SK-N-SH treated with all-trans-retinoic acid at 6 μM for 48 hours (cell line): ENCODE results near the gene BLMH.

Experiments
- ATAC-seq: fragments of 200-7000 bp; cut with Tn5 transposase; 3 replicates; pipeline ENCODE4 v1.9.1; 2020; ENCODE audit warnings: mild to moderate bottlenecking, moderate library complexity
- ARNTL ChIP-seq: fragments of 450-650 bp; formaldehyde crosslinking; IDR thresholded peaks from 2 replicates; pipeline ENCODE4 v1.5.0; 2020; ENCODE audit warnings: low read depth, mild to moderate bottlenecking, moderate library complexity, borderline replicate concordance
- CREB5 ChIP-seq: fragments of 250-450 bp; sonication (Bioruptor Pico); IDR thresholded peaks from 2 replicates; pipeline ENCODE4 v1.5.1; 2020; ENCODE audit warnings: low read depth, mild to moderate bottlenecking, moderate library complexity
- CSDC2 ChIP-seq: fragments of 250-450 bp; sonication (Bioruptor Pico); IDR thresholded peaks from 2 replicates; pipeline ENCODE4 v1.5.0; 2020; ENCODE audit warnings: mild to moderate bottlenecking, moderate library complexity
- CSRNP3 ChIP-seq: fragments of 250-450 bp; sonication (Bioruptor Pico); IDR thresholded peaks from 2 replicates; pipeline ENCODE4 v1.5.1; 2021; ENCODE audit warnings: mild to moderate bottlenecking, moderate library complexity
- ESRRG ChIP-seq: fragments of 250-450 bp; sonication (Bioruptor Pico); IDR thresholded peaks from 2 replicates; pipeline ENCODE4 v1.6.1; 2021; ENCODE audit warnings: mild to moderate bottlenecking
- GLIS3 ChIP-seq: fragments of 250-450 bp; sonication (Bioruptor Pico); IDR thresholded peaks from 2 replicates; pipeline ENCODE4 v1.5.0; 2020; ENCODE audit warnings: mild to moderate bottlenecking, moderate library complexity
- ISL1 ChIP-seq: fragments of 250-450 bp; sonication (Bioruptor Pico); IDR thresholded peaks from 2 replicates; pipeline ENCODE4 v2.1.2; 2022; ENCODE audit warnings: mild to moderate bottlenecking, moderate library complexity
- OSR1 ChIP-seq: fragments of 250-450 bp; sonication (Bioruptor Pico); IDR thresholded peaks from 2 replicates; pipeline ENCODE4 v1.8.0; 2022; ENCODE audit warnings: moderate library complexity, mild to moderate bottlenecking, inconsistent platforms
- PATZ1 ChIP-seq: fragments of 250-450 bp; sonication (Bioruptor Pico); IDR thresholded peaks from 2 replicates; pipeline ENCODE4 v1.8.0; 2020; ENCODE audit warnings: mild to moderate bottlenecking, moderate library complexity, borderline replicate concordance
- PPARA ChIP-seq: fragments of 250-450 bp; sonication (Bioruptor Pico); IDR thresholded peaks from 2 replicates; pipeline ENCODE4 v1.5.0; 2020; ENCODE audit warnings: mild to moderate bottlenecking, borderline replicate concordance
- RARB ChIP-seq: fragments of 250-450 bp; sonication (Bioruptor Pico); IDR thresholded peaks from 2 replicates; pipeline ENCODE4 v1.8.0; 2021; ENCODE audit warnings: mild to moderate bottlenecking, moderate library complexity
- TOX ChIP-seq: fragments of 250-450 bp; sonication (Bioruptor Pico); IDR thresholded peaks from 2 replicates; pipeline ENCODE4 v1.8.0; 2021; ENCODE audit warnings: mild to moderate bottlenecking, moderate library complexity, borderline replicate concordance
- ZC3H10 ChIP-seq: fragments of 250-450 bp; sonication (Bioruptor Pico); IDR thresholded peaks from 2 replicates; pipeline ENCODE4 v1.5.1; 2021; ENCODE audit warnings: mild to moderate bottlenecking, moderate library complexity
- ZFP30 ChIP-seq: fragments of 450-650 bp; formaldehyde crosslinking; IDR thresholded peaks from 2 replicates; pipeline ENCODE4 v1.5.0; 2022; ENCODE audit warnings: mild to moderate bottlenecking, moderate library complexity
- ZNF565 ChIP-seq: fragments of 450-650 bp; formaldehyde crosslinking; conservative IDR thresholded peaks from 2 replicates; pipeline ENCODE4 v1.5.0; 2020; ENCODE audit warnings: low read depth, mild to moderate bottlenecking, moderate library complexity
- ZNF70 ChIP-seq: fragments of 450-650 bp; formaldehyde crosslinking; IDR thresholded peaks from 2 replicates; pipeline ENCODE4 v1.5.0; 2020; ENCODE audit warnings: mild to moderate bottlenecking, moderate library complexity
- ZNF8 ChIP-seq: fragments of 450-650 bp; formaldehyde crosslinking; IDR thresholded peaks from 2 replicates; pipeline ENCODE4 v1.5.0; 2020; ENCODE audit warnings: mild to moderate bottlenecking, moderate library complexity

The BLMH gene

GRCh38 chr17:30274887-30275286 is 16.9 kb downstream of the BLMH start (continued):
- TF ChIP-seq CSRNP3 (no peak), CSDC2 (CRISPR knock-in tag) (no peak), ZFP30 (CRISPR knock-in tag) (no peak), TOX (CRISPR knock-in tag) (no peak), ARNTL (CRISPR knock-in tag) (no peak), ZC3H10 (CRISPR knock-in tag) (no peak), PATZ1 (no peak), PPARA (no peak), ISL1 (no peak), OSR1 (CRISPR knock-in tag) (no peak), CREB5 (no peak)
- TF ChIP-seq, all 23 proteins: peak for 0

GRCh38 chr17:30273373-30273772 is 18.4 kb downstream of the BLMH start:
- no peak for TF ChIP-seq ZNF70 (CRISPR knock-in tag)
- TF ChIP-seq PPARA, result no peak
- TF ChIP-seq CSRNP3, result no peak
- no peak for TF ChIP-seq PATZ1
- TF ChIP-seq OSR1 (CRISPR knock-in tag), result no peak
- TF ChIP-seq RARB (CRISPR knock-in tag), result no peak
- no peak for ATAC-seq

GRCh38 chr17:30271102-30271501 is 20.6 kb downstream of the BLMH start:
- no peak for ATAC-seq
- TF ChIP-seq TOX (CRISPR knock-in tag) (no peak), OSR1 (CRISPR knock-in tag) (no peak), ARNTL (CRISPR knock-in tag) (no peak), ZFP30 (CRISPR knock-in tag) (no peak), PPARA (no peak), RARB (CRISPR knock-in tag) (no peak), PATZ1 (no peak), ZNF565 (CRISPR knock-in tag) (no peak), ZNF8 (CRISPR knock-in tag) (no peak), ZNF70 (CRISPR knock-in tag) (no peak)

GRCh38 chr17:30267625-30268024 is 24.1 kb downstream of the BLMH start:
- ATAC-seq, result no peak
- TF ChIP-seq PATZ1 (no peak), GLIS3 (CRISPR knock-in tag) (no peak), ESRRG (CRISPR knock-in tag) (no peak), ZC3H10 (CRISPR knock-in tag) (no peak), ARNTL (CRISPR knock-in tag) (no peak), OSR1 (CRISPR knock-in tag) (no peak), PPARA (no peak), CSDC2 (CRISPR knock-in tag) (no peak)
